ENCODE measurements around the gene CPA1.
"Not testable (repeated sequence)": the region's sequence is repeated elsewhere in the genome, so short reads cannot be mapped to it uniquely, and the experiment has no call there.

The CPA1 gene

DNA sequence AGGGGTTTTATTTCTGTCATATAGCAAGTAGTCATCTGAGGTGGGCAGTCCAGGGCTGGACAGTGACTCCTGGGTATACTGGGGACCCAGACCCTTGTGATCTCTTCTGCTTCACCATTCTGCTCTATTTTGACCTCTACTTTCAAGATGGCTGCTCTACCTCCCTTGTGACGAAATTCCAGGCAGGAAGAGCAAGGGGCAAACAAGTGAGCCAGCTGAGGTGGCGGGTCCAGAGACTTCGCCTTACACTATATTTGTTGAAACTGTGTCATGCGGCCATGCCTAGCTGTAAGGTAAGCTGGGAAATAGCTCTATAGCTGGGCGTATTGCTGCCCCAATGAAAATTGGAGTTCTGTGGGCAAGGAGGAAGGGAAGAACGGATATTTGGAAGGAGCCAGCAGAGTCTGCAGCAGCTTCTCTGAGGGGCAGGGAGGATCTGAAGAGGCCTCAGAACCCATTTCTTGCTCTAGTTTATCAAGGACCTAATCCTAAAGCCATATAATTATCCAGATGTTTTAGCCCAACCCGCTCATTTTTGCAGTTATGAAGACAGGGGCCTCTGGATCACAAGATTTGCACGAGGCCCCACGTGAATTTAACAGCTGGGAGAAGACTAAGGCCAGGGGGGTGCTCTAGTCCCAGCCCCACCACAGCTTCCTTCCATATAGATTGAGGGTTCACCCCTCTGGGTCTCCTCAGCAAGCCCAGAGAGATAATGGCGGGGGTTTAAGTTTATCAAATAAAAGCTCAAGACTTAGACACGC lies 7.7 kb upstream of the CPA1 start:
- DNase-seq (ENCODE audit: low spot score): no peak

DNA sequence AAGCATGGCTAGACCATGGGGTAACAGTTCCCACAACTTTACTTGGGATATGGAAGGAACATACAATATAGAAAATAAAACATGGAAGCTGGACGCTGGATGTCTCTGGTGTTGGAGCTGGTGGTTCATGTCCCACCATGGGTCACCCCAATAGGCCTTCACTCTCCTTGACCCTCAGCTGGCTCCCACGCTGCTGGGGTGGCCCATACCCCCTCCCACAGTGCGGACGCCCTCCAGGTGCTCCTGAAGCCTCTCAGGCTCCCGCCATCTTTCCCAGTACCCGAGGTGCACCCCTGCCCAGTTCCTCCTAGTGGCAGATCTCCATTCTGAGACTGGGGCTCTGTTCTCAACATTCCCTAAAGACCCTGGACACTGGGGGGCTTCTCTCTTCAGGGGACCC lies 5.8 kb upstream of the CPA1 start:
- no peak for DNase-seq (ENCODE audit: low spot score)

DNA sequence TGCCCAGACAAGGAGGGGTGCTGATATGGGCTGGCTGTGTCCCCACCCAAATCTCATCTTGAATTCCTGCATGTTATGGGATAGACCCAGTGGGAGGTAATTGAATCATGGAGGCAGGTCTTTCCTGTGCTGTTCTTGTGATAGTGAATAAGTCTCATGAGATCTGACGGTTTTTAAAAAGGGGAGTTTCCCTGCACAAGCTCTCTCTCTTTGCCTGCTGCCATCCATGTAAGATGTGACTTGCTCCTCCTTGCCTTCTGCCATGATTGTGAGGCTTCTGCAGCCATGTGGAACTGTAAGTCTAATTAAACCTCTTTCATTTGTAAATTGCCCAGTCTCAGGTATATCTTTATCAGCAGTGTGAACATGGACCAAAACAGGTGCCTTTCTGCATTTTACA lies 3.8 kb upstream of the CPA1 start:
- not testable (repeated sequence) for DNase-seq (ENCODE audit: low spot score)

DNA sequence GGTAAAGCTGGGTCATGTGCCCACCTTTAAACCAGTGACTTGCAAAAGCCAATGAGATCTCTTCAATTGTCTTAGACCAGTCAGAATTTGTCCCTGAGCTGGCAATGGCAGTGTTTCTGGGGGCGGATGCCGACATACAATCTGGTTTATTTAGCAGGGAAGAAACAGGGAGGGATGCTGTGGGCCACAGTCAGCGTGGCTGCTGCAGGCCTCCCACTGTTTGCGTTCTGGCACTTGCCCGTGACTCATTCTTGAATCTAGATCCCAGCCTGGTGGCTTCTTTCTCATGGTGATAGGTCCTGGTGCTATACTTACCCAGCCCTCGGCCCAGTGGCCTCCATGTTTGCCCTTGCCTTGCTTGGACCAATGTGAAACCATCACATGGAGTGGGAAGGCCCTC lies 3.1 kb upstream of the CPA1 start:
- DNase-seq (ENCODE audit: low spot score): no peak

DNA sequence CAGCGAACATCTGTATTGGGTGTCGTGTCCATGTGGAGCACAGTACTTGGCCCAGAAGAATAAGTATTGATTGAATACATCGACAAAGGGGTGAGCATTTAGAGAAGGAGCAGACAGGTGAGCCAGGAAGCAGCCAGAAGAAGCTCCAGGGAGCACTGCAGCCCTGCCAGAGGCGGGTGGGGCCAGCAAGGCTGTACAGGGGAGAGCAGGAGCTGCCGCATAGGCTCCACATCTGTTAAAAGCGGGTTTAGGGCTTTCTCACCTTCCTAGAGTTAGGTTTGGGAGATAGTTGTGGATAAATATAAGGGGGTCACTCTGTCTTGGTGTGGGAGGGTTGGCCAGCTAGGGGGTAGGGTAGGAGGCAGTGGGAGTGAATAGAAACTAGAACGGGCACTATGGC lies 1.3 kb upstream of the CPA1 start:
- no peak for DNase-seq (ENCODE audit: low spot score)

DNA sequence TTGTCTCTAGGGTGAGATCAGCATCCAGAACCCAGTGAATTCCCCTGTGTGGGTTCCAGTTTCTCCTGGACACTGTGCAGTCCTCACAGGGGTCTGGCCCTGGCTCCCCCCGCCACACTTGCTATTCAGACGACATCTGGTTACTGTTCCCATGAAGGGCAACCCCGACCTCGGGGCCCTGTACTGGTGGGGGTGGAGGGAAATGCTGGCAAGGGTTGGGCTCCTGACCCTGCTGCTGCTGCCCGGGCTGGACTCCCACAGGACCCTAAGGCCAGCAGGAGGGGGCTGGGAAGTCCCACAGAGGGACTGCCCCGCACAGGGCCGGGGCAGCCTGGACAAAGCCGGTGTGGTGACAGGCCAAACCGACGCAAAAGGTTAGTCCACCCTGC lies 768 bp upstream of the CPA1 start:
- DNase-seq (ENCODE audit: low spot score): no peak

DNA sequence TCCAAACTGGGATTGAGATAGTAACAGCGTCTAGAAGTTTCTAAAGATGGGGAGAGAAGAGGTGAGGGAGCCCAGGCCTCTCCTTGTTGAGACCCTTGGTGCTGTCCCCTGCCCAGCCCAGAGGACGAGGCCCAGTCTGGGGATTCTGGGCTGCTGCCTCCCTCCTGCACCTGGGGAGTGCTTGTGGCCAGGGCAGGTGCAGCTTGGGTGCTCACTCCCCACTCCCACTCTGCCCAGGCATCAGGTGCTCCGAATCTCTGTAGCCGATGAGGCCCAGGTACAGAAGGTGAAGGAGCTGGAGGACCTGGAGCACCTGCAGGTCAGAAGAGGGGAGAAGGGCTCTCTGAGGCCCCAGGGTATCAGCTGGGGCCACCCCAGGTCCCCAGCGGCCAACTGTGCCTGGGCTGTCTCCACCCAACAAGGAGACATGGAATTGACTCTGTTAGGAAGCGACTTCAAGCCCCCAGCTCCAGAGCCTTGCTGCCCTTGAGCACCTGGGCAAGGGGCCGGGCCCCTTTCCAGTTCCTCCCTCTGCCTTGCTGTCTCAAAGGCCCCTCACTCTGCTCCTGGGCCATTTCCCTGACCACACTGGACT lies 664 bp downstream of the CPA1 start:
- no peak for DNase-seq (ENCODE audit: low spot score)

DNA sequence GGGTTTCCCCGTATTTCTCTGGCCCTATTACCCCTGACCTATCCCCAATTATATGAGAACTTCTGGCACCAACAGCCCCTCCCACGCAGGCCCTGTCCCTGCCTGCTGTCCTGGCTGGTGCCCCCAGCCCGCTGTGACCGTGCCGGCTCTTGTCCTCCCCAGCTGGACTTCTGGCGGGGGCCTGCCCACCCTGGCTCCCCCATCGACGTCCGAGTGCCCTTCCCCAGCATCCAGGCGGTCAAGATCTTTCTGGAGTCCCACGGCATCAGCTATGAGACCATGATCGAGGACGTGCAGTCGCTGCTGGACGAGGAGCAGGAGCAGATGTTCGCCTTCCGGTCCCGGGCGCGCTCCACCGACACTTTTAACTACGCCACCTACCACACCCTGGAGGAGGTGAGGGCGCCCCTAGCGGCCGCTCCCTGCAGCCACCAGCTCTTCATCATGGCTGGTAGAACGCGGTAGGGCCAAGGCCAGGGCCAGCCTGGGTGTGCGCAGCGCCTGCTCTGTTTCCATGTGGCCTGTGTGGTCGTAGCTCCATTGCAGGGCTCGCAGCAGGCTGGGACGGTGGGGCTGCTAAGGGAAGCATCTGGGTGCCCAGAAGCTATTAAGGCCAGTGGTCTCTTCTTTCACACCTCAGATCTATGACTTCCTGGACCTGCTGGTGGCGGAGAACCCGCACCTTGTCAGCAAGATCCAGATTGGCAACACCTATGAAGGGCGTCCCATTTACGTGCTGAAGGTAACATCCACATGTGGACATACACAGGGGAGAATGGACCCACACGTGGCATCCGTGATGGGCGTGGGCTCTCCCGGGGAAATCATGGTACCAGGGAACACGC lies 1.4 kb downstream of the CPA1 start:
- no peak for DNase-seq (ENCODE audit: low spot score)

DNA sequence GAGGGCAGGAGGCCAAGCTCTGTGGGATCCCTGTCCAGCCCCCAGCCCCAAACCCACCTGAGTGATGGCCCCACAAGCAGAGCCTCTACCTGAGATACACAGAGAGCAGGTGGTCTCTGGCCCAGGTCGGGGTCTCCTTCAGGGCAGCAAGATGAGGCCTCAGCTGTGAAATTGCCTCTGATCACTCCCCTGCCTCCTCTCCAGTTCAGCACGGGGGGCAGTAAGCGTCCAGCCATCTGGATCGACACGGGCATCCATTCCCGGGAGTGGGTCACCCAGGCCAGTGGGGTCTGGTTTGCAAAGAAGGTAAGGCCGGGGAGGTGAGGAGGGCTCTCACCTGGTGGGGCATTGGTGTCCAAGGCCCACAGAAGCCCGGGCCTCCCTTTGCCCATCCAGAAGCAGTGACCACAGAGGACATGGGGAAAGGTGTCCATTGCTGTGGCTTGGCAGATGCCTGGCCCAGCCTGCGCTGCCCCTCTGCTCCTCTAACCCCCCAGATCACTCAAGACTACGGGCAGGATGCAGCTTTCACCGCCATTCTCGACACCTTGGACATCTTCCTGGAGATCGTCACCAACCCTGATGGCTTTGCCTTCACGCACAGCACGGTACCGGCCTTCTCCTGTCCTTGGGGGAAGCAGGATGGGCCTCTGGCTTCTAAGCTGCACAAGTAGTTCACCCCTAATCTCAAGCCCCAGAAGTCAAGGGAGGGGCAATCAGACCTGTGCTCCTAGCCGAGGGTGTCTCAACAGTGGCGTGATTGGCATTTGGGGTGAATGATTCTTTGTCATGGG lies 3.1 kb downstream of the CPA1 start:
- DNase-seq (ENCODE audit: low spot score): no peak

DNA sequence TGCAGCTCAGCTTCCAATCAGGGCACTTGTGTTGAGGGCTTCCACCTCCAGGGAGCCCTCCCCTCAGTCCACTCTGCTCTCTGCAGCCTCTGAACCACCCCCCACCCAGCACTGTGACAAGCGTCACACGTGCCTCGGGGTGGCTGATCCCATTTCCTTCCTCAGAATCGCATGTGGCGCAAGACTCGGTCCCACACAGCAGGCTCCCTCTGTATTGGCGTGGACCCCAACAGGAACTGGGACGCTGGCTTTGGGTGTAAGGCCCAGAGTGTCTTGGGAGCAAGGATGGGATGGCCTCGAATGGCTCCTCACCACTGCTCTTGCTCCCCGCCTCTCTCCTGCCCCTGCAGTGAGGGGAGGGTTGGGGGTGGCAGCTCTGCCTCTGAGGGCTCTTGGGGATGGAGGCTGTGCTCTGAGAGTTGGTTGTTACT lies 4.1 kb downstream of the CPA1 start:
- DNase-seq (ENCODE audit: low spot score): no peak

DNA sequence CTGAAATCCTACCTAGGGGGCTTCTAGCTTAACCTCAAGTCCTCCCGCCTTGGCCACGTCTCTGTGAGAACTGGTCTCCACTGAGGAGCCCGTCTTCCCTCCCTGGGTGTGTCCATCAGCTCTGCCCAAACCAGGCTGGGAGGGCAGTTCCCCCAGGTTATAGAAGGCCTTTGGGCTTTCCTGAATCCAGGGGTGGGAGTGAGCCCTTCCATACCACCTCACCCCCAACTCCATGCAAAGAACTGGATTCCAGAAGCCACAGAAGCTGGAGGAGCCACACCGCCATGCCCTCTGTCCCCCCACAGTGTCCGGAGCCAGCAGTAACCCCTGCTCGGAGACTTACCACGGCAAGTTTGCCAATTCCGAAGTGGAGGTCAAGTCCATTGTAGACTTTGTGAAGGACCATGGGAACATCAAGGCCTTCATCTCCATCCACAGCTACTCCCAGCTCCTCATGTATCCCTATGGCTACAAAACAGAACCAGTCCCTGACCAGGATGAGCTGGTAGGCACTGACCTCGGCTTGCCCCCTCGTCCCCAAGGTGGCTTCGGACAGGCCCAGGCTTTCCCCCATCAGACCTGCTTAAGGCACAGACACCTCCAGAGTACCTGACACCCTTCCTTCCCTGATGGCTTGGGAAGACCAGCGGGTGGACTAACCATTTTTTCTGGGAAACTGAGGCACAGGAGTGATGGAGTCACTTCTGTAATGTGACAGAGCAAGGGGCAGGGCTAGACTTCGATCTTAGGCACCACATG lies 4.7 kb downstream of the CPA1 start:
- DNase-seq (ENCODE audit: low spot score): no peak

DNA sequence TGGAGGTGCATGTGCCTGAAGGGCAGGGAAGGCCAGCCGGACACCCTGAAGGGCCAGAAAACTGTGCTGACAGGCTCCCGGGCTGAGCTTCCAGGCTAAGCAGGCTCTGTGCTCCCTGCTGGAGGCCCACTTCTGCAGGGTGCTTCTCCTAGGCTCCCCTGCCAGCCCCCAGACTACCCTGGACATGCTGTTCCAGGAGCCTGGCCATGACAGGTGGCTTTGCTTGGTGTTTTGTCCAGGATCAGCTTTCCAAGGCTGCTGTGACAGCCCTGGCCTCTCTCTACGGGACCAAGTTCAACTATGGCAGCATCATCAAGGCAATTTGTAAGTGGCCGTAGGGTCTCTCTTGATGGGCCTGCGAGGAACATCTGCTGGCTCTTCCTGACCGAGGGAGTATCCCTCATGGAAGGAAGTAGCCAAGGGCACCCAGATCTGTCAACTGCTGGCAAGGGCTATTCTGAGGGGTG lies 5.3 kb downstream of the CPA1 start:
- DNase-seq (ENCODE audit: low spot score): no peak

DNA sequence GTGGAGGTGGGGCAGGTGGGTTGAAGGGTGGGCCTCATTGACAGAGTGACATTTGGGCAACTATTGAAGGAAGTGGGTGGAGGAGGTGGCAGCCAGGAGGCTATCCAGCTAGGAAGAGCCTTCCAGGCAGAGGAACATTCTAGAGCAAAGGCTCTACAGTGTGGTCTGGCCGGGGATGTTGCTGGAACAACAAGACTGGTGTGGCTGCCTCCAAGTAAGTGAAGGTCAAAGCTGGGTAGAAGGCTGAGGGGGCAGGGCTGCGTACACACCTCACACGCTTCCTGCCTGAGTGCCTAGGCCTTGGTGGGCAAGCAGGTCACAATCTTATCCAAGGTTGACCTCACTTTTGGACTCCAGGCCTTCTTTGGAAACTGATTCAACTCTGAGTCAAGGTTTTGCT lies 6.6 kb downstream of the CPA1 start:
- no peak for DNase-seq (ENCODE audit: low spot score)

DNA sequence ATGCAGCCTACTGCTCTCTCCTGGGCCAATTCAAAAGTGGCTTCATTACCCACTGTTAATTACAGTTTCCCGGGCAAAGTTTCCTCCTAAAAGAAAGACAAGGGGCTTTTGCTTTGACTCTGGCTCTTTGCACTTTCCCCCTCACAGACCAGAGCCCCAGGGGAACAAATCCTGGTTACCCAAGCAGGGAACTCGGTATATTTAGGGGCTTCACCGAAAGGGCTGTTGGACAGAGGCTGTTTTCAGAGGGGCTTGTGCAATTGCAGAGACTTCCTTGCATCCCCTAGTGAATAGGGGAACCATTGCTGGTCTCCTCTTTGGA lies 7.0 kb downstream of the CPA1 start:
- no peak for DNase-seq (ENCODE audit: low spot score)

DNA sequence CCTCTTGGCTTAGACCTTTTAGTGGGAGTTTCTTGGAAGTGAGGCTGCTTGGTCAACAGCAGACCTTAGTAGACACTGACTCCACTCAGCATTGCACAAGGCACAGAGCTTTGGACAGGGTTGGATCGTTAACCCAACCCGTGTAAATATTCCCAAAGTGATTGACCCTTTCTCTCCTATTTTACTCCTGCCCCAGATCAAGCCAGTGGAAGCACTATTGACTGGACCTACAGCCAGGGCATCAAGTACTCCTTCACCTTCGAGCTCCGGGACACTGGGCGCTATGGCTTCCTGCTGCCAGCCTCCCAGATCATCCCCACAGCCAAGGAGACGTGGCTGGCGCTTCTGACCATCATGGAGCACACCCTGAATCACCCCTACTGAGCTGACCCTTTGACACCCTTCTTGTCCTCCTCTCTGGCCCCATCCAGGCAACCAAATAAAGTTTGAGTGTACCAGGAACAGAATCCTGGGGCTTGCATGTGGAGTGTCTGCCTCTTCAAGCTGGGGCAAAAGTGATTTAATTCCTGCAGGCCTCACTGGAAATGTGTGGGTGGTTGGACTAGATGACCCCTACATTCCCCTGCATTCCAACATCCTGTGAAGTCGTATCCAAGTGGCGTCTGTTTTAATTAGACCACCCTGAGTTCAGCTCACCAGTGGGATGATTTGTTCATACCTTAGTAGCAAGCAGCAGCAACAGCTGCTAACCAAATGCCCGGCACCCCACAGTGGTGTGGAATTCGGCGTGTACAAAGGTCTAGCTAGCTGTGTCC lies 7.5 kb downstream of the CPA1 start:
- DNase-seq (ENCODE audit: low spot score): no peak

DNA sequence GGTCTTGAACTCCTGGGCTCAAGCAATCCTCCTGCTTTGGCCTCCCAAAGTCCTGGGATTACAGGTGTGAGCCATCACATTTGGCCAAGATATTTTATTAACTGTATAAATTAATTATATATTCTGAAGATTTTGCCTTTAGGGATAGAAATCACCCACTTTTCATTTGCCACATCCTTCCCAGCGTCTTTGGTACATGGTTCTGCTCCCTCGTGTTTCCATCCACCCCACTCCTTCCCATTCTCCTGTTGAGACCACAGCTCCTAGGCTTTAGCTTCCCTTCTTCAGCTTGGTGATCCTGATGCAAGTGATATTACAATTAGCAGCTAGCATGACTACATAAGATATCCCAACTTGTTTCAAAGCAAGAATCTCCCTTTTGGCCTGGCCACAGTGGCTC lies 8.4 kb downstream of the CPA1 start:
- no peak for DNase-seq (ENCODE audit: low spot score)

DNA sequence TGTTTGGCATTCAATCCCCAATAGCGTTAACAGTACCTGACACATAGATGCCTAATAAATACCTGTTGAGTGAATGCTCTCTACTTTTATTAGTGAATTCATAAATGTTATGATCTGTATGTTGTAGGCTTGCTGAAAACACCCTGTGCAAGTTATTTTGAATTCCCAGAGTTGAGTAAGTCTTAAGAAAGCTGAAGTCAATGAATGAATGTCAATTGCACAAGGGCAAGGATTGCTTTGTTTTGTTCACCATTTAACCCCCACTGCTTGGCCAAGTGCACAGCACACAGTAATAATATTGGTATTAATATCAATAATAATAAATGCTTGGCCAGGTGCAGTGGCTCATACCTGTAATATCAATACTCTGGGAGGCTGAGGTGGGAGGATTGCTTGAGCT lies 10.2 kb downstream of the CPA1 start:
- DNase-seq (ENCODE audit: low spot score): no peak

DNA sequence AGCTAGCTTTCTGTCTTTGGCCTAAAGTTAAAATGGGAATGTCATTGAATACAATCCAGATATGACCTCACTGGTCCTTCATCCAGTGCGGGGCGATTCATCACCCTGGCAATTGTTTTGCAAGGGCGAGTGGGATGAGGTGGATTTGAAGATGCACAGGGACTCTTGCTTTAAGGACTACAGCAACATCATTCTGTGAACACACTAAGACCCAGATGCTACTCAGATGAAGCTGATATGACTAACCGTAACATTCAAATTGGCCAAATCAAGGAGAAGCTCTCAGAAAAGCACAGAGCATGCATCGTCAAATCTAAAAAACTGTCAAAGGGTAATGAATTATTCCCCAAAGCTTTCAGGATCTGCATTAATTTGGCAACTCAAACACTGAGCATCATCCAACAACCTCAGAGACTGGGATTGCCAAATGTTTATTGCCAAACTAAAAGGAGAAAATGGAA lies 12.8 kb downstream of the CPA1 start:
- no peak for DNase-seq (ENCODE audit: low spot score)

DNA sequence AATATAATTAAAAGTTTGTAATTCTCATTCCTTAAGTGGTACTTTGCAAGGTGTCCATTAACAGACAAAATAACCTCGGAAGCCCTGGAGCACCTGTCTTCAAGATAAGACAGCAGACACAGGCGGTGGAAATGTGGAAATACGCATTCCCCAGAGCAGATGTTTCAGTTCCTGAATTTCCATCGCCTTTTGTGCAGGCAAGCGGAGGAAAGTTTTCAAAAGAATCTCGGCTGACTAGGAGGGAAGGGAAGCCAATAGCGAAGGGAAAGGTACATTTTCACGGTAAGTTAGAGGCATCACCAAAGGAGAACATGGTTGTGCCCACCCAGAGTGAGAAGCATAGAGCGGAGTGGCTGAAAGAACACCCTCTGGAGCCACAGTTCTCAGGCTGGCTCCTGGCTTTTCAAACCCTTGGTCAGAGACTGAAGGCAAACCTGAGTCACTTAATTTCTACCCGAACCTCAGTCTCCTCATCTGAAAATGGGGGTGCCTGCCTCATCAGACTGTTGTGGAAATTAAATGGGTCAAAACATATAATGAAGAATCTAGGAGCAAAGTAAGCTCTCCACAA lies 13.6 kb downstream of the CPA1 start:
- no peak for DNase-seq (ENCODE audit: low spot score)

DNA sequence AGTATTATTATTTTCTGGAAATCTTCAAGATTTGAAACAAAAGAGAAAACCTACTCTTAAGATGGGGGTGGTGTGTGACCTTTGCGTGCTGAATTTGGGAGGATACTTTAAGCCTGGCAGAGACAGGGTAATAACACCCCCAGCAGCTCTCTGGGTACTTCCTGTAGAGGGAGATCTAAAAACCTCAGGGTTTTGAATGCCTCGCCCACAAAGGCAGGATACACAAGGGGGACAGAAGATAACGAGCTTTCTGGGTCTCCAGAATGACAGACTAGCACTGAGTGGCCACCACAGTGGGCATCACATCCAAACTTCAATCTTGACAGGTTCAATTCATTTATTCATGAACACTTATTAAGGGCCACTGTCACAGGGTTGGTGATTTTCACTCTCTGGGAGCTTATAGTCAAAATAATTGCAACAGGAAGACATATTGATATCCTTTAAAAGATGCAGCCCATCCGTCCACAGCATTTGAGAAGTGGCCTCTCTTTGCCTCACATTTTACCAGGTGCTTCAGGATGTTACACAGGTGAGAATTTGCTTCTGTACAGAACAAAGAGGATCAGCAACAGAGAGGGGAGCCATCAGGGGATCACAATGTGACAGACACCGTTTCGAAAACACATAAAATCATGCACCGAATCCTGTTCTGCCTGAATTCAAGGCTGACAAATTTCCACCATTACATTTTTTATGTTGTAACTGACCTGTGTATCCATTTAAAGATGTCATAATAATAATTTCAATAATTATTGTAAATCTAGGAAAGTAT lies 14.3 kb downstream of the CPA1 start:
- no peak for DNase-seq (ENCODE audit: low spot score)

Data from LoVo (cell line).